NT2/D1 (cell line): ENCODE results near the gene EVI2B.

Experiments used
- DNase-seq: peaks from one replicate; pipeline ENCODE4 v3.0.0-alpha.2; 2011; ENCODE audit warnings: low read depth, low spot score
- H3K27me3 ChIP-seq: 2 replicates; pipeline ENCODE4 v1.6.0; 2011; ENCODE audit warnings: mild to moderate bottlenecking; ENCODE audit not compliant: insufficient read length, insufficient read depth
- H3K36me3 ChIP-seq: 2 replicates; pipeline ENCODE4 v1.6.1; 2011; ENCODE audit warnings: mild to moderate bottlenecking, low read length, mixed read lengths; ENCODE audit not compliant: insufficient read depth, insufficient read length
- H3K4me1 ChIP-seq: 2 replicates; pipeline ENCODE4 v1.5.1; 2011; ENCODE audit not compliant: insufficient read depth, insufficient read length
- H3K4me3 ChIP-seq: 2 replicates; pipeline ENCODE4 v1.5.1; 2011; ENCODE audit warnings: low read depth; ENCODE audit not compliant: insufficient read length
- H3K9ac ChIP-seq: 2 replicates; pipeline ENCODE4 v1.6.0; 2011; ENCODE audit warnings: low read depth; ENCODE audit not compliant: insufficient read length
- H3K9me3 ChIP-seq: 2 replicates; pipeline ENCODE4 v1.5.1; 2011; ENCODE audit warnings: mild to moderate bottlenecking, low read length; ENCODE audit not compliant: insufficient read depth
- SUZ12 ChIP-seq: IDR thresholded peaks from 2 replicates; pipeline ENCODE4 v1.6.1; 2011; ENCODE audit not compliant: insufficient read length, insufficient read depth; ENCODE audit errors: extremely low read depth
- YY1 ChIP-seq: IDR thresholded peaks from 2 replicates; pipeline ENCODE4 v1.6.1; 2011; ENCODE audit not compliant: insufficient read length, insufficient read depth
- ZNF274 ChIP-seq: IDR thresholded peaks from 2 replicates; pipeline ENCODE4 v1.6.1; 2011; ENCODE audit warnings: mild to moderate bottlenecking, low read depth, low read length

EVI2B gene

GRCh38 chr17:31308372-31309334 is 5.2 kb downstream of the EVI2B start:
- no peaks in the 10 kb centered on the region for H3K9me3 ChIP-seq
- H3K4me1 ChIP-seq = no peaks in the 10 kb centered on the region
- H3K36me3 ChIP-seq = no peaks in the 10 kb centered on the region
- H3K9ac ChIP-seq = no peak overlapping the region
- TF ChIP-seq YY1 (no peak), SUZ12 (no peak), ZNF274 (no peak)
- no peak overlapping the region for H3K4me3 ChIP-seq
- no peaks in the 10 kb centered on the region for H3K27me3 ChIP-seq
- no peak for DNase-seq

DNA sequence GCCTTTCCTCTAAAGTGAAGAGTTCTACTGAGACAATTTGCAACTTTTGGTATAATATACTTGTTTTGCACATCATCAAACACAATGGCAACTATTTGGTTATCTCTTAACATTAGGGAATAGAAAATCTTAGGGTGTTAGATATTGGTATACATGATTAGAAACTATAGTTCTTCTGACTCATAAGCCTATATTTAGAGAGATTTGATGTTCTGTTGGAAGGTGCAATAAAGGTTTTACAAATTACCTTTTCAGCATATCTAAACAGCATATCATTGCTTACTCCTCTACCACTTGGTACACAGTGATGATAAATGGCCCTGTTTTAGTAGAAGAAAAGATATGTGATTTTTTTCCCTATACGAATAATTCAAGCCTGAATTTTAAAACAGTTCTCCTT is 6.2 kb downstream of the EVI2B start:
- Histone ChIP-seq H3K9me3 (no peaks in the 10 kb centered on the region), H3K4me1 (no peaks in the 10 kb centered on the region), H3K27me3 (no peaks in the 10 kb centered on the region), H3K4me3 (no peak overlapping the region), H3K36me3 (no peaks in the 10 kb centered on the region), H3K9ac (no peak overlapping the region)
- no peak for DNase-seq
- TF ChIP-seq SUZ12 = no peak
- no peak for TF ChIP-seq ZNF274

DNA sequence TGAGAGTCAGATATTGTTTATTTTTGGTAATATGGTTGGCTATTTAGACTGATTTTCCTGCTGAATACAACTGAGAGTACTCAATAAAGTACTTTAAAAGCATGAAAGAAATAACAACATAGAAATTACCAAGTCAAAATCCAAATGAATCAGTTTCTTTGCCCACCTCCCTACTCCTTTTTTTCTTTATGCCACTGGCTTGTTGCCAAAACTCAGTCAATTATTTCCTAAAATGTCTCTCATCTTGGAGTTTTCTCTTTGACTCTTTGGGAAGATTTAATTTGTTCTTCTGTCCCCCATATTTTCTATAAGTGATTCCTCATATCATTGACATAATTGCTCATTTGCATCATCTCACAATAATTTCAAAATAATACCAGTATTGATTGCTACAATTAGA is 14.2 kb downstream of the EVI2B start:
- TF ChIP-seq YY1 (no peak), ZNF274 (no peak), SUZ12 (no peak)
- DNase-seq = no peak
- Histone ChIP-seq H3K4me3 (no peak overlapping the region), H3K36me3 (no peaks in the 10 kb centered on the region), H3K9me3 (no peaks in the 10 kb centered on the region), H3K27me3 (no peaks in the 10 kb centered on the region), H3K4me1 (no peaks in the 10 kb centered on the region), H3K9ac (no peak overlapping the region)

DNA sequence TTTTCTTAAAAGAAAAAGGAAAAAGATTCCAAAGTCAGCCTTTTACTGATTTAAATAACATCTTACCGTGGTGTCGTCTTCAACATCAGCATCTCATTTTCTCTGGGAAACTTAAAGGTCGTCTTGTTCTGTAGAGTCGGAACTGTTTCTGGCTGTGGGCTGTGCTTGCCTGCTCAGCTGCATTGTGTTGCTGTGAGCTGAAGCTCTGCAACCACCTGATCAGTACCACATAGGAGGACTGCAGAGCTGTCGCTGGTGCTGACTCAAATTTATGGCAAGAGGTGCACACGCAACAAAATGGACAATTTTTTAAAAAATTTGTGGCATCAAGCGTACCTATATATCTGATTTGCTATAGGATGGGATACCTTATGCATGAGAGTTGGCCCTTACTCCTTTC is 16.8 kb downstream of the EVI2B start, which contains the start of gene OMG:
Gene OMG, minus strand, starts transcription at position 150 of the 400 bp plus-strand sequence. CDS start 908 bp downstream, outside the sequence.
- Histone ChIP-seq H3K9ac (no peak within 1 kb of the TSS), H3K27me3 (no peaks in the 10 kb centered on the region), H3K4me3 (no peak within 1 kb of the TSS), H3K36me3 (no peaks in the 10 kb centered on the region), H3K4me1 (no peaks in the 10 kb centered on the region), H3K9me3 (no peaks in the 10 kb centered on the region)
- no peak for DNase-seq
- TF ChIP-seq YY1 = no peak
- no peak for TF ChIP-seq SUZ12
- TF ChIP-seq ZNF274 = no peak

GRCh38 chr17:31296142-31296541 is 17.7 kb downstream of the EVI2B start:
- TF ChIP-seq YY1 = no peak
- no peak for TF ChIP-seq ZNF274
- no peak for TF ChIP-seq SUZ12
- no peaks in the 10 kb centered on the region for H3K4me1 ChIP-seq
- H3K4me3 ChIP-seq = no peak overlapping the region
- DNase-seq = no peak
- no peaks in the 10 kb centered on the region for H3K27me3 ChIP-seq
- H3K9me3 ChIP-seq = no peaks in the 10 kb centered on the region
- no peaks in the 10 kb centered on the region for H3K36me3 ChIP-seq
- no peak overlapping the region for H3K9ac ChIP-seq

- H3K27me3 ChIP-seq = no peaks in the 10 kb centered on the region
- no peaks in the 10 kb centered on the region for H3K9me3 ChIP-seq
- no peaks in the 10 kb centered on the region for H3K36me3 ChIP-seq
- no peaks in the 10 kb centered on the region for H3K4me1 ChIP-seq
- no peak for TF ChIP-seq SUZ12
- no peak for TF ChIP-seq YY1
- TF ChIP-seq ZNF274 = no peak
- no peak for DNase-seq
- H3K4me3 ChIP-seq = no peak overlapping the region
- H3K9ac ChIP-seq = no peak overlapping the region
These were observed 18.4 kb downstream of the EVI2B start for GRCh38 chr17:31295489-31295871.

GRCh38 chr17:31294820-31295488 is 18.9 kb downstream of the EVI2B start:
- Histone ChIP-seq H3K4me1 (no peaks in the 10 kb centered on the region), H3K9me3 (no peaks in the 10 kb centered on the region), H3K4me3 (no peak overlapping the region), H3K36me3 (no peaks in the 10 kb centered on the region), H3K9ac (no peak overlapping the region), H3K27me3 (no peaks in the 10 kb centered on the region)
- TF ChIP-seq YY1 (no peak), ZNF274 (no peak), SUZ12 (no peak)
- no peak for DNase-seq
